ENCODE measurements around the gene OSBPL3. TPM values are rescaled to one million over a fixed set of nuclear protein-coding genes. Genes with fewer than 3 reads are reported as not detected.

The OSBPL3 gene
- total RNA-seq, 1 donor from 2014 or later = 59.2 TPM

GRCh38 chr7:24963218-24963617 lies 16.8 kb downstream of the OSBPL3 start:
- no peak overlapping the region for H3K4me3 ChIP-seq
- no peak for TF ChIP-seq POLR2A (IDR thresholded peaks at IDR 0.05)
- no peak for TF ChIP-seq POLR2AphosphoS5 (IDR thresholded peaks at IDR 0.05; ENCODE audit: insufficient read depth in 1 of 2, low read depth in 1 of 2)
- no peak for TF ChIP-seq CTCF (IDR thresholded peaks at IDR 0.05)
- intact Hi-C loops (cut with DNase I) = no loop called here
- H3K9me3 ChIP-seq = no peaks in the 10 kb centered on the region
- H3K4me1 ChIP-seq = peaks cover 44% of the 10 kb centered on the region
- no peak overlapping the region for H3K27ac ChIP-seq
- H3K27me3 ChIP-seq = no peaks in the 10 kb centered on the region
- H3K36me3 ChIP-seq = no peaks in the 10 kb centered on the region
- DNase-seq (ENCODE audit: extremely low spot score in 2 of 2) = no peak

- Histone ChIP-seq H3K4me3 (no peak overlapping the region), H3K4me1 (peaks cover 44% of the 10 kb centered on the region), H3K27ac (no peak overlapping the region), H3K9me3 (no peaks in the 10 kb centered on the region), H3K27me3 (no peaks in the 10 kb centered on the region), H3K36me3 (no peaks in the 10 kb centered on the region)
- intact Hi-C loops (cut with DNase I) = no loop called here
- DNase-seq (ENCODE audit: extremely low spot score in 2 of 2) = no peak
- no peak for TF ChIP-seq POLR2A (IDR thresholded peaks at IDR 0.05)
- TF ChIP-seq CTCF (IDR thresholded peaks at IDR 0.05) = no peak
- no peak for TF ChIP-seq POLR2AphosphoS5 (IDR thresholded peaks at IDR 0.05; ENCODE audit: insufficient read depth in 1 of 2, low read depth in 1 of 2)
Measured at GRCh38 chr7:24962418-24962962, 17.5 kb downstream of the OSBPL3 start.

- Histone ChIP-seq H3K36me3 (no peaks in the 10 kb centered on the region), H3K4me3 (no peak overlapping the region), H3K27ac (no peak overlapping the region), H3K4me1 (peaks cover 25% of the 10 kb centered on the region), H3K9me3 (no peaks in the 10 kb centered on the region), H3K27me3 (no peaks in the 10 kb centered on the region)
- DNase-seq (ENCODE audit: extremely low spot score in 2 of 2) = no peak
- intact Hi-C loops (cut with DNase I) = no loop called here
- TF ChIP-seq POLR2AphosphoS5 (IDR thresholded peaks at IDR 0.05; ENCODE audit: insufficient read depth in 1 of 2, low read depth in 1 of 2) = no peak
- TF ChIP-seq CTCF (IDR thresholded peaks at IDR 0.05) = no peak
- TF ChIP-seq POLR2A (IDR thresholded peaks at IDR 0.05) = no peak
Measured at GRCh38 chr7:24959735-24960485, 20.1 kb downstream of the OSBPL3 start.

GRCh38 chr7:24958399-24958798 lies 21.6 kb downstream of the OSBPL3 start:
- H3K4me1 ChIP-seq = peaks cover 23% of the 10 kb centered on the region
- DNase-seq (ENCODE audit: extremely low spot score in 2 of 2) = no peak
- no peaks in the 10 kb centered on the region for H3K9me3 ChIP-seq
- no peak for TF ChIP-seq CTCF (IDR thresholded peaks at IDR 0.05)
- no peak for TF ChIP-seq POLR2AphosphoS5 (IDR thresholded peaks at IDR 0.05; ENCODE audit: insufficient read depth in 1 of 2, low read depth in 1 of 2)
- TF ChIP-seq POLR2A (IDR thresholded peaks at IDR 0.05) = no peak
- no peaks in the 10 kb centered on the region for H3K27me3 ChIP-seq
- H3K4me3 ChIP-seq = no peak overlapping the region
- intact Hi-C loops (cut with DNase I) = no loop called here
- H3K36me3 ChIP-seq = no peaks in the 10 kb centered on the region
- no peak overlapping the region for H3K27ac ChIP-seq

GRCh38 chr7:24956021-24956420 lies 24.0 kb downstream of the OSBPL3 start:
- intact Hi-C loops (cut with DNase I) = no loop called here
- TF ChIP-seq POLR2A (IDR thresholded peaks at IDR 0.05) (no peak), POLR2AphosphoS5 (IDR thresholded peaks at IDR 0.05; ENCODE audit: insufficient read depth in 1 of 2, low read depth in 1 of 2) (peak in 1 of 2 donors; percentile 24)
- Histone ChIP-seq H3K4me1 (peaks cover 20% of the 10 kb centered on the region), H3K27ac (no peak overlapping the region), H3K9me3 (no peaks in the 10 kb centered on the region), H3K36me3 (no peaks in the 10 kb centered on the region), H3K27me3 (no peaks in the 10 kb centered on the region), H3K4me3 (no peak overlapping the region)
- DNase-seq (ENCODE audit: extremely low spot score in 2 of 2) = no peak
